ENCODE results near the gene OR2A14. TPM values are rescaled to one million over a fixed set of nuclear protein-coding genes. Genes with fewer than 3 reads are reported as not detected.

The OR2A14 gene, protein sequence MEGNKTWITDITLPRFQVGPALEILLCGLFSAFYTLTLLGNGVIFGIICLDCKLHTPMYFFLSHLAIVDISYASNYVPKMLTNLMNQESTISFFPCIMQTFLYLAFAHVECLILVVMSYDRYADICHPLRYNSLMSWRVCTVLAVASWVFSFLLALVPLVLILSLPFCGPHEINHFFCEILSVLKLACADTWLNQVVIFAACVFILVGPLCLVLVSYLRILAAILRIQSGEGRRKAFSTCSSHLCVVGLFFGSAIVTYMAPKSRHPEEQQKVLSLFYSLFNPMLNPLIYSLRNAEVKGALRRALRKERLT
- not detected in 2 replicates for total RNA-seq

DNA sequence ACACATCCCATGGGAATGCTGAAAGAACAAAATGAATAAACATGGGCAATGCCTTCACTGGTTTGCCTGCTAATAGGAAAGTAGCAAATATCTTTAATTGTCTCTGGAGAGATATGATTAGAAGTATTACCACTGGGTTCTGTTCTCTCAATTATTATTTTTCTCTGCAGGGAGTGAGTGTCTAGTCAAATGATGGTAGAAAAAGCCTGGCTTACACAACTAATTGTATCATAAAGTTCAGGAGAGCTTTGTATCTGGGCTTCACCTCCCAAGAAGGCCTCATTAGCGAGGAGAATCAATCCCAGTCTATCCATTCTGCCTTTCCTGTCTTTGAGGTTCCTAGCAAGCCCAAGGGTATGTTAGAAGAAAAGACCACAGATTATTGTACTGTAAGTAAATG, at the start of gene OR2A14:
OR2A14 (plus strand) TSS at position 301 of the 400 bp plus-strand sequence. CDS start 5,937 bp downstream, outside the sequence.

DNA sequence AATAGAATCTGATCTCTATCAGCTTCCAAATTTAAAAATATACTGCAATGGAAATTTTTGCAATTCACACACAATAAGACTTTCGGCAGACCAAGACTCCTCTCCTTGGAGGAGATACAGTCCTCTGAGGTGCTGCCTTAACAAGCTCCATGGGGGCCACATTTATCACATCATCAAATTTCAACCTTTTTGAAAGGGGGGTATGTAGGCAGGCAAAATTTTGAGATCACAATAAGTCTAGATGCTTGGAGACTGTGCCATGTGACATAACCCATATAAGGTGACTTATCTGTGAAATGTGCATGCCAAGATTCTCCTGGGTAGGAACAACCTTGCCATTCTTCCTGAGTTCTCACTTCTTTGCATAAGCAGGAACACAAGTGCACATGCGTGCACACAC, 37.0 kb upstream of the OR2A14 start, which contains the start of gene OR2A12:
OR2A12 (plus strand) TSS at position 301 of the 400 bp plus-strand sequence. CDS start 8,830 bp downstream, outside the sequence.

DNA sequence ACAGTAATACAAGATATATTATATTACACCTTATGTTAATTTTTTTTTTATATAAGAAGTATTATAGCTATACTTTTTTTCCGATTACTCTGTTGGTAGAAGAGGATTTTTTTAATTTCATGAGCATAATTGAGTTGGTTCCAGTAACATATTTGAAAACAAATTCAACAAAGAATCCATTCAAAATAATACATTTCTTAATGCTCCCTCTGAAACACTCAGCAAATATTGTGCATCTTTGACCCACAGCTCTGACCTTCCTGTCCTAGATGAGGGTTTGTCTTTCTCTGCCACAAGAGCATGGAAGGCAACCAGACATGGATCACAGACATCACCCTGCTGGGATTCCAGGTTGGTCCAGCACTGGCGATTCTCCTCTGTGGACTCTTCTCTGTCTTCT, 13.7 kb upstream of the OR2A14 start, which contains the start of gene OR2A2:
OR2A2 (plus strand) TSS at position 301 of the 400 bp plus-strand sequence; CDS start at position 301, 0 bp downstream.

Small RNA genes lying within 50 kb of the gene (small RNA-seq; reads per million reads assigned to genes)
- not detected for gene OR2A41P

Other genes with a start within 250 kb of the OR2A14 start
- 37.1 and 38.1 TPM in 2 replicates for gene TCAF1, start 221.0 kb upstream of the OR2A14 start, total RNA-seq
- gene OR2F2, start 187.9 kb upstream of the OR2A14 start, total RNA-seq: not detected in 2 replicates
- gene OR2F1, start 168.3 kb upstream of the OR2A14 start, total RNA-seq: not detected in 2 replicates
- gene OR6B1, start 122.9 kb upstream of the OR2A14 start, total RNA-seq: not detected in 2 replicates
- gene OR2A5, start 74.2 kb upstream of the OR2A14 start, total RNA-seq: not detected in 2 replicates
- gene OR2A25, start 53.4 kb upstream of the OR2A14 start, total RNA-seq: not detected in 2 replicates
- not detected in 2 replicates for gene OR2A12, start 36.9 kb upstream of the OR2A14 start, total RNA-seq
- not detected in 2 replicates for gene OR2A2, start 13.6 kb upstream of the OR2A14 start, total RNA-seq
- gene CTAGE4, start 60.3 kb downstream of the OR2A14 start, total RNA-seq: under 0.01 TPM in 1 of 2 replicates, not detected in the other
- gene ARHGEF35, start 72.7 kb downstream of the OR2A14 start, total RNA-seq: 0.20 and 0.73 TPM in 2 replicates
- 0.37 TPM in 1 of 2 replicates, not detected in the other for gene OR2A42, start 116.4 kb downstream of the OR2A14 start, total RNA-seq
- gene OR2A7, start 141.6 kb downstream of the OR2A14 start, total RNA-seq: 0.20 and 1.1 TPM in 2 replicates
- 0.59 and 1.1 TPM in 2 replicates for gene CTAGE8, start 146.1 kb downstream of the OR2A14 start, total RNA-seq
- gene OR2A1, start 189.2 kb downstream of the OR2A14 start, total RNA-seq: under 0.01 and 0.37 TPM in 2 replicates
- gene ARHGEF5, start 232.2 kb downstream of the OR2A14 start, total RNA-seq: 1.8 and 2.0 TPM in 2 replicates